Peyer's patch (tissue), 4 donors: ENCODE results near the gene ARHGEF7.

ENCODE experiments used
- POLR2A ChIP-seq, 2 donors: fragments of 450-650 bp; IDR thresholded peaks; one replicate each; pipeline ENCODE4 v1.5.1; 2017; ENCODE audit warnings: antibody characterized with exemption in 2 of 2, mild to moderate bottlenecking in 2 of 2, moderate library complexity in 2 of 2
- TF ChIP-seq, protein P1 (sequence below), 6 experiments: fragments of 450-650 bp in 4 of 6; fragments of 200-600 bp in 2 of 6; sonication (generic) in 1 of 6; IDR thresholded peaks; one replicate each; pipeline ENCODE4 v1.5.1; 2017 to 2019; ENCODE audit warnings: antibody characterized with exemption in 6 of 6, mild to moderate bottlenecking in 3 of 6, moderate library complexity in 1 of 6

- TF ChIP-seq POLR2A (IDR thresholded peaks at IDR 0.05) = no peak
- TF ChIP-seq, protein P1, sequence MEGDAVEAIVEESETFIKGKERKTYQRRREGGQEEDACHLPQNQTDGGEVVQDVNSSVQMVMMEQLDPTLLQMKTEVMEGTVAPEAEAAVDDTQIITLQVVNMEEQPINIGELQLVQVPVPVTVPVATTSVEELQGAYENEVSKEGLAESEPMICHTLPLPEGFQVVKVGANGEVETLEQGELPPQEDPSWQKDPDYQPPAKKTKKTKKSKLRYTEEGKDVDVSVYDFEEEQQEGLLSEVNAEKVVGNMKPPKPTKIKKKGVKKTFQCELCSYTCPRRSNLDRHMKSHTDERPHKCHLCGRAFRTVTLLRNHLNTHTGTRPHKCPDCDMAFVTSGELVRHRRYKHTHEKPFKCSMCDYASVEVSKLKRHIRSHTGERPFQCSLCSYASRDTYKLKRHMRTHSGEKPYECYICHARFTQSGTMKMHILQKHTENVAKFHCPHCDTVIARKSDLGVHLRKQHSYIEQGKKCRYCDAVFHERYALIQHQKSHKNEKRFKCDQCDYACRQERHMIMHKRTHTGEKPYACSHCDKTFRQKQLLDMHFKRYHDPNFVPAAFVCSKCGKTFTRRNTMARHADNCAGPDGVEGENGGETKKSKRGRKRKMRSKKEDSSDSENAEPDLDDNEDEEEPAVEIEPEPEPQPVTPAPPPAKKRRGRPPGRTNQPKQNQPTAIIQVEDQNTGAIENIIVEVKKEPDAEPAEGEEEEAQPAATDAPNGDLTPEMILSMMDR (IDR thresholded peaks at IDR 0.05) = no peak
These were observed 147.2 kb downstream of the ARHGEF7 start for GRCh38 chr13:111262281-111262680.
